Parathyroid adenoma (tissue), 2 donors: Measurements from ENCODE around the gene PRCP.

Experiments used
- H2AFZ ChIP-seq: fragments of 300-600 bp; sonication (generic); one replicate; pipeline ENCODE4 v1.7.0; 2017; ENCODE audit warnings: antibody characterized with exemption, mild to moderate bottlenecking
- H3K27ac ChIP-seq: fragments of 300-600 bp; sonication (generic); one replicate; pipeline ENCODE4 v1.7.0; 2017
- H3K27me3 ChIP-seq: fragments of 300-600 bp; sonication (generic); one replicate; pipeline ENCODE4 v1.7.0; 2017; ENCODE audit warnings: low read length; ENCODE audit not compliant: control insufficient read depth, insufficient read depth
- H3K36me3 ChIP-seq: fragments of 300-600 bp; sonication (generic); one replicate; pipeline ENCODE4 v1.7.0; 2017; ENCODE audit warnings: low read length; ENCODE audit not compliant: control insufficient read depth, insufficient read depth
- H3K4me1 ChIP-seq: fragments of 300-600 bp; sonication (generic); one replicate; pipeline ENCODE4 v1.7.0; 2017; ENCODE audit warnings: control low read depth
- H3K4me2 ChIP-seq: fragments of 300-600 bp; sonication (generic); one replicate; pipeline ENCODE4 v1.7.0; 2017; ENCODE audit warnings: low read length
- H3K4me3 ChIP-seq: fragments of 300-600 bp; sonication (generic); one replicate; pipeline ENCODE4 v1.7.0; 2017; ENCODE audit warnings: low read depth, low read length
- H3K79me2 ChIP-seq: fragments of 300-600 bp; sonication (generic); one replicate; pipeline ENCODE4 v1.7.0; 2017; ENCODE audit warnings: control low read depth
- H3K9ac ChIP-seq: fragments of 300-600 bp; sonication (generic); one replicate; pipeline ENCODE4 v1.7.0; 2017; ENCODE audit warnings: mild to moderate bottlenecking
- H3K9me3 ChIP-seq: fragments of 300-600 bp; sonication (generic); one replicate; pipeline ENCODE4 v1.7.0; 2017; ENCODE audit warnings: low read length; ENCODE audit not compliant: control insufficient read depth
- CTCF ChIP-seq: fragments of 300-600 bp; sonication (generic); IDR thresholded peaks from one replicate; pipeline ENCODE4 v1.7.0; 2017; ENCODE audit warnings: antibody characterized with exemption, mild to moderate bottlenecking
- donor health status: primary hyperparathyroidism.

PRCP gene

GRCh38 chr11:82896183-82896582 lies 4.0 kb downstream of the PRCP start:
- Histone ChIP-seq H3K27ac (no peak overlapping the region), H3K4me1 (no peaks in the 10 kb centered on the region), H2AFZ (no peak overlapping the region), H3K9me3 (no peaks in the 10 kb centered on the region), H3K36me3 (no peaks in the 10 kb centered on the region), H3K9ac (no peak overlapping the region), H3K79me2 (no peaks in the 10 kb centered on the region), H3K27me3 (no peaks in the 10 kb centered on the region), H3K4me3 (no peak overlapping the region), H3K4me2 (no peak overlapping the region)
- TF ChIP-seq CTCF = no peak

GRCh38 chr11:82895437-82896091 lies 4.7 kb downstream of the PRCP start:
- no peaks in the 10 kb centered on the region for H3K4me1 ChIP-seq
- no peaks in the 10 kb centered on the region for H3K36me3 ChIP-seq
- H3K4me2 ChIP-seq = no peak overlapping the region
- no peaks in the 10 kb centered on the region for H3K79me2 ChIP-seq
- no peaks in the 10 kb centered on the region for H3K27me3 ChIP-seq
- no peak overlapping the region for H3K9ac ChIP-seq
- H3K27ac ChIP-seq = no peak overlapping the region
- H3K4me3 ChIP-seq = no peak overlapping the region
- no peaks in the 10 kb centered on the region for H3K9me3 ChIP-seq
- TF ChIP-seq CTCF = no peak
- no peak overlapping the region for H2AFZ ChIP-seq

GRCh38 chr11:82892611-82893169 lies 7.5 kb downstream of the PRCP start:
- Histone ChIP-seq H3K27me3 (no peaks in the 10 kb centered on the region), H3K4me2 (no peak overlapping the region), H3K27ac (no peak overlapping the region), H3K4me3 (no peak overlapping the region), H3K9ac (no peak overlapping the region), H3K79me2 (no peaks in the 10 kb centered on the region), H2AFZ (no peak overlapping the region), H3K9me3 (no peaks in the 10 kb centered on the region), H3K4me1 (no peaks in the 10 kb centered on the region), H3K36me3 (no peaks in the 10 kb centered on the region)
- no peak for TF ChIP-seq CTCF

- no peak overlapping the region for H3K9ac ChIP-seq
- H3K27ac ChIP-seq = no peak overlapping the region
- no peaks in the 10 kb centered on the region for H3K79me2 ChIP-seq
- no peak overlapping the region for H3K4me3 ChIP-seq
- TF ChIP-seq CTCF = no peak
- no peaks in the 10 kb centered on the region for H3K36me3 ChIP-seq
- H3K4me2 ChIP-seq = no peak overlapping the region
- no peaks in the 10 kb centered on the region for H3K9me3 ChIP-seq
- H3K4me1 ChIP-seq = no peaks in the 10 kb centered on the region
- no peaks in the 10 kb centered on the region for H3K27me3 ChIP-seq
- H2AFZ ChIP-seq = no peak overlapping the region
Measured at GRCh38 chr11:82890936-82891335, 9.3 kb downstream of the PRCP start.

GRCh38 chr11:82890002-82890341 lies 10.3 kb downstream of the PRCP start:
- Histone ChIP-seq H3K27ac (no peak overlapping the region), H3K4me1 (no peaks in the 10 kb centered on the region)

More at GRCh38 chr11:82890002-82890341, 10.3 kb downstream of the PRCP start:
- Histone ChIP-seq H3K9ac (no peak overlapping the region), H3K4me2 (no peak overlapping the region), H3K36me3 (no peaks in the 10 kb centered on the region), H3K79me2 (no peaks in the 10 kb centered on the region), H2AFZ (no peak overlapping the region), H3K4me3 (no peak overlapping the region), H3K27me3 (no peaks in the 10 kb centered on the region), H3K9me3 (no peaks in the 10 kb centered on the region)
- no peak for TF ChIP-seq CTCF
